Measurements from ENCODE around the gene ACOX2.

The ACOX2 gene

DNA sequence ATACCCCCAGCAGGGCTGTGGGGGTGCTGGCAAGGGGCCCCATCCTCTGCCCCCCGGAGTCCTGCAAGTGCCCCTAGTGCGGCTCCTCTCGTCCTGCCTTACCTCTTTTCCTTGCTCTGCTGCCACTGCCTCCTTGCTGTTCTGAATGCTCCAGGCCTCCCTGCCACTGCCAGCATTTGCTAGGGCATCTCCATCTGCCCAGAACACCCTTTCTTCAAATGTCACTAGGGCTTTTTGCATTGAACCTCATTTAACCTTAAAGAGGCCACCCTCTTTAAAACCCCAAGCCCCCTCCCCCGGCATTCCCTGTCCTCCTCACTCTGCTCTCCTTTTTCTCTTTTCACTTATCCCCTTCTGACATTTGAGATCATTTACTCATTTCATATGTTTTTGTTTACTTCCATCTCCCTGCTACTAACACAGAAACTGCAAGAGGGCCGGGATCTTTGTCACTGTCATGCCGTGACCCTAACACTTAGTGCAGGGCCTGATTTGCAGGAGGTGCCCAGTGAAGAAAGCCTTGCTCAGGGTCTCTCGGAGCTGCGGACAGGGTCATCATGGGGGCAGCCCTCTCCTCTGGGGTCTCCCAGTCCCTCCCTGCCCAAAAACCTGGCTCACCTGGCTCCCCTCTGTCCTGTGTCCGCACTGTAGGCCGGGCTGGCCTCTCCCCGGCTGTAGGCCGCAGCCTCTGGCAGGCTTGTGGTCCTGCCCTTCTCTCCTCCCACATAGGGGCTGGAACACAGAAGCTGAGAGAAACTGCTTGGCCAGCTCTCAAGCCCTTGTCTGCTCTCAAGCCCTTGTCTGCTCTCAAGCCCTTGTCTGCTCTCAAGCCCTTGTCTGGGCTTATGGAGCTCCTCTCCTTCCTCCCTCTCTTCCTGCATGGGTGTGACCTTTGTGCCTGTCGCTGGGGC is at the start of gene ACOX2:
TSS of gene ACOX2 (minus strand) at position 690 of the 911 bp plus-strand sequence. CDS start 2,084 bp downstream, outside the sequence.
- DNase-seq: peak in 1 of 3 experiments; percentile 38

DNA sequence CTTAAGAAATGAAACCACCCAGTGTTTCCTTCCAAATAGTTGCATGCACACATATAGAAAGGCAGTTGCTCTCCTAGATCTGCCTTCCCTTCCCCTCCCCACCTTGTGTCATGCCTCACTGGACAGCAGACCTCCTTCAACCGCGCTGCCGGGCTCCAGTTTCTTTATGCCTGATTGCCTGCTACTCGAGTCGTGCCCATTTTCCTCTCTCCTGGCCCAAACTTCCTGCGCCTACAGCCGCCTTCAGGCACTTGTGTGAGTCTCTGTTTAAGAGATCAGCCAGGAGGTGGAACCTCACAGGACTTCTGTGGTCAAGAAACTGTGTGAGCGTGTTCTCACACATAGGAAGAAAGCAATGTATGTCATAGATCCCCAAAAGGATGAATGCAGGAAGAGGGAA is 49.0 kb upstream of the ACOX2 start:
- DNase-seq: peak; percentile 14 to 37 (median 16)

DNA sequence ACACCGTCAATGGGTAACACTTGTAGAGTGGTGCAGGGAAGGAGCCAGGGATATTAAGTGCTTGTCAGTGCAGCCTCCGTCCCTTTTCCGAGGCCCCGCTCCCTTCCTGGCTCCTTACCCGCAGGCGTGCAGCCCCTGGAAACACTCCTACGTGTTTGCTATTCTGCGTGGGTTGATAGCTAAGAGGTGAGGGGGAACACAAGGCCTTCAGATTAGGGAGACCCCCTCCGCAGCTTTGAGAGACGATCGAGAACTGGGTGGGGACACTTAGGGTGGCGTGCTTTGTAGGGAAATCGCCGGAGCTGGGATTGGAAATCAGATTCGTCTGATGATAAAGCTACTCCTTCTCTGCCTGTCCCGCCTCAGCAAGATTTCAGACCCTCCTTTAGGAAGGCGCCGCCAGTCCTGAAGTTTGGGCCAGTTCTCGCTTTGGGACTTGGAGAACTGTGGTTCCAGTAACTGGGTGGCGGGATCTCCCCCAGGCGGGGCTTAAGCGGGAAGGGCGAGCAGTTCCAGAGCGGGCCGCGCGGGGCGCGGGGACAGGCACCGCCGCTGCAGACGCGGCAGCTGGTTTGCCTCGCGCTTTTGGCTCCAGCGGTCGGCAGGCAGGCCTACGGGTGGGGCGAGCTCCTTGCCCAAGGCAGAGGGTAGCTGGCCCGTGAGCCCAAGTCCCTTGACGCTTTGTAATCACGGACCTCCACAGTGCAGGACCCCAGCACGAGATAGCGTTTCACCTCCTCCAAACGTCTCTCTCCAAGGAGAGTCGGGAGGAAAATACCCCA is 48.2 kb upstream of the ACOX2 start:
- peak; percentile 47 to 70 (median 57) for DNase-seq

DNA sequence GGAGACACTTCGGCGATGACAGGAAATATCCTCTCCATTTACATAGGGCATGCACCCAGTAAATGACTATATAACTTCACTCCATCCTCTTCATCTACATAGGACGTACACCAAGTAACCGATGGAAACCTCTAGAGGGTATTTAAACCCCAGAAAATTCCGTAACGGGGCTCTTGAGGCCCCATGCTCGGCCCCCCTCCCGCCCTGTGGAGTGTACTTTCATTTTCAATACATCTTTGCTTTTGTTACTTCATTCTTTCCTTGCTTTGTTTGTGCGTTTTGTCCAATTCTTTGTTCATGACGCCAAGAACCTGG is 47.7 kb upstream of the ACOX2 start:
- no peak for DNase-seq

DNA sequence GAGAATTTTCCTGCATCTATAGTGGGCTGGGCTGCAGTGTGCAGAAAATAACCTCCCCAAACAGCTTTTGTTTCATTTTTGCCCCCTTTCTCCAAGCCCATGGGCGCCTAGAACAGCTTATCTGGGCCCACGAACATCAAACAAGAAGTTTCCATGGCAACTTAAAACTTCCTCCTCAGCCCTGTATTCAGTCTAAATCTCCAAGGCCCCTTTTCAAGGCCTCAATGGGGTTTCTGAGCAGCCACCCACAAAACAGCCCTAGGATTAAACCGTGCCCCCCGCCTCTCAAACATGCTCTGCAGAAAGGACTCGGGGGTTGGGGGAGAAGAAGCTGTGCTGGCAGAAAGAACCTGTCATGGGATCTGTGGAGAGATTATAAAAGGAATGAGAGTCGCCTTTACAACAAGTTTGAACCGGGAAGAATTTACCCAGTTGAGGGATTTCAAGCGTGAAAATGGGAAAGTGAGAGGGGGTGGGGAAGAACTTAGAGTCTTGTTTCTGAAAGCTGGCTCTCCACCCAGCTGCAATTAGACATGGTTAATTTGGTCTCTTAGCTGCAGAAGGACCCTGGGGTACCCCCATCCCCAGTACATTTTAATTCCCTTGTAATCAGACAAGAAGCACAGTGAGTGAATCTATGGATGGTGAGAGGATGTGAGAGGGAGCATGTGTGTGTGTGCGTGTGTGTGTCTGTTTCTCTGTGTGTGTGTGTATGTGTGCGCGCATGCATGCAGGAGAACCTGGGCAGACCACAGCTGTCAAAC is 44.5 kb upstream of the ACOX2 start:
- peak in 2 of 3 experiments; percentile 29 to 81 for DNase-seq

DNA sequence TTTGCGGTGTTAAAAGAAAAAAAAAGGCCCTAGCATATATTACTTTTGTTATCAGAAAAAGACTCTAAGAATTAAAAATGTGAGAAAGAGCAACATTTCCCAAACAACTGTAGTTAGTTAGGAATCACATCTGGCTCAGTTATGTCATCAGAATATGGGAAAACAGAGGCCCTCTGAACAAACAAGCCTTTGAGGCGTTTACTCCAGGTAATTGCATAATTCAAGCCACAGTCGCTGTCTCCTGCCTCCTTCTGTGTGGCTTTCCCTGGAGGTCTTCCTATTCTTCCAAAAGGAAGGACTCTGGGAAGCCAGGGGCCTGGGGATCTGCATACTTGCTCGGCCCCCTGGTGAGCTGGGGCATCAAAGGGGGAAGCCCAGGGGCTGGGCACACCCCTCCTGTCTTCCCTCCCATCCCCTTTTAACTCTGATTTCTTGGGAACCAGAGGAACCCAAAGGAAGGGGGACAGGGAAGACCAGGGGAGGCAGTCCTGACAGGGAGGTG is 43.9 kb upstream of the ACOX2 start:
- DNase-seq: peak in 1 of 3 experiments; percentile 13

DNA sequence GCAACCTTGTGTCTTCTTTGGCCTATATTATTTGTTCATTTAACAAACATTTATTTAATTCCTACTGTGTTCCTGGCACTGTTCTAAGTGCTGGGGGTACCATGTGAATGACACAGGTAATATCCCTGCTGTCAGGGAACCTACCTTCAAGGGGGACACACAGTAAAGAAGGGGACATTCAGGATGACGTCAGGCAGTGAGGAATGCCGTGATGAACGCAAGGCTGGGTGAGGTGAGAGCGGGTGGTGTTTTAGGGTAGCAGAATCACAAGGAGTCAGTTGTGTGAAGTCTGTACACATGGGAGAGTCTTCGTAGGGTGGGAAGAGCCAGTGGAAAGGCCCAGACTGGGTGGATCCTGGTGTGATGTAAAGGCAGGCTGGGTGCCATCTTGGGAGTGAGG is 41.9 kb upstream of the ACOX2 start:
- no peak for DNase-seq

DNA sequence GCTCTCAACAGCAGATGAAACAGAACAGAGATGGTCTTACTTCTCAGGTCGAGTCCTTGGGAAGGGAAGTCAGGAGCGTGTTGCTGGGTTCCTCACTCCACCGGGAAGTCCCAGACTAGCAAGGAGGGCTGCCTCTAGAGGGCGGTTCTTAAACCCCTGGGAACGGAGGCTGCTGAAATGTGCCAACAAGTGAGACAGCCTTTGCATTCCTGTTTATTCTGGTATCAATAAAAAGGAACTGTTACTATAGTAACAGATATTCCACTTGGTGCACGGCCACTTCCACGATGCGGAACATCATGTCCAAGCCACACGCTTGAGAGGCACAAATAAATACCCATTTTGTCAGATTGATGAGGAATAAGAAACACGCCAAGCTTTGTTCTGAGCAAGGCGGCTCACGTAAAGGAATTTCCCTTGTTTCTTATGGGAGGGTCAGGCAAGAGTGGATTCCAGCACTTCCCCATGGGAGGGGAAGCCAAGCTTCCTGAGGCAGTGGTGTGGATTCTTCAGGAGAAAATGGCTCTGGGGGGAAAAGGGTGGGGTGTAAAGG is 40.4 kb upstream of the ACOX2 start, which contains the start of gene FAM107A:
TSS of gene FAM107A (minus strand) at position 123 of the 553 bp plus-strand sequence. CDS start 7,531 bp downstream, outside the sequence.
- DNase-seq: no peak

DNA sequence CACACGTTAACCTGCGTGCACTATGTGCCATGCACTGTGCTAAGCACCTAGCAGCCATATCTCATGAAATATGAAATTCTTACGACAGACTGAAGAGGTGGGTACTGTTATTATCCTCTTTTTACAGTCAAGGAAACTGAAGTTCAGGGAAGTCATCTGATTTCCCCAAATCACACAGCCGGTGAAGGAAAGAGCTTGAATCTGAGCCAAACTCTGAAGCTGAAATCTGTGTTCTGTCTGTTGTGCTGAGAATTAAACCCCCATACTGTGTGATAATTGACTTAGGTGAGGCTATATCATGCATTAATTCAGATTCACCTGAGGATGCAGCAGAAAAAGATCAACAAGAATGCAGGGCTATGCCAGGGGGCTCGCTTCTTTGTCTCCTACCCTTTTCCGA is 39.7 kb upstream of the ACOX2 start:
- no peak for DNase-seq

DNA sequence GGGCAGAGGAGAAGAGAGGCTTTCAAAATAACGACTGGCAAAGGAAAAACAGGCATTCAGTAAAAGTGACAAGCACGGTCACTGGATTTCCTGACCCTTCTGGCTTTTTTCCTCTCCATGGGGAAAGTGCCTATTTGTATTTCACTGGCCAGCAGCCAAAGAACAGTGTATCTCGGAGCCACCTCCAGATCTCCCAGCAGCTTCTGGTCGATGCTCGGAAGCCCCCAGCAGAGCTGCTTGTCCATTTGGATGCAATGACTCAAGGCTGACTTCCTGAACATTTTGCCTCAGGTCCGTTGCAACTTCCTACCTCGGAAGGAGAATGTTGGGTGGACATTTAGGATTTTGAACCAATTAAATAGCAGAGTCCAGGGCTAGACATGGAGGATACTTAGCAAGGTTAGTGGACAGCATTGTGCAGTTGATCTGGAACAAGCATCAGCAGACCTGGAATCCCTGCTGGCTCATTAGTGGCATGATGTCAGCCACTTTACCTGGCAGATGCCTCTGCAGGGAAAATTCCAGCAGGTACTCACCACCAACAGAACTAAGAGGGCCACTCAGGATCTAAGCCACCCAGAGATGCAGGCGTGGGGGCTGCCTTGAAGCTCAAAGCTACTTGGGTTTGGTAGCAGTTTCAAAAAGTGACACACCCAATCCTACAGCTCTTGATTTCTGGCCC is 39.1 kb upstream of the ACOX2 start:
- DNase-seq: peak in 1 of 3 experiments; percentile 18

DNA sequence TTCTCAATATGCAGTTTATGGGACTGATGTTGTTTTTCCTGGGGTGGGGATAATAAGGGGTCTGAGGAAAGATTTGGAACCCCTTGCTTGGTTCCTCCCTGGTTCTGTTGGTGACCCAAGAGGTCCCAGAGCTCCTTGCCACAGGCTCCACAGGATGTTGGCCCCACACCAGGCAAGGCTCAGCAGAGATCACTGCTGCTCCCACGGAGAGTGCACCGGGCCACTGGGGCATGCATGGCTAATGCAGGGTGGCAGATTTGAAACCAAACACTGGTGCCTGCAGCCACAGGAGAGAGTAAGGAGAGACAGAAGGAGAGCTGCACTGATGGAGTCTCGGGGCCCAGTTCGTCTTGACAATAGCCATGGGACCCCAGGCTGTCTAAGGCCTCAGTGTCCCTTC is 37.7 kb upstream of the ACOX2 start:
- DNase-seq: no peak

DNA sequence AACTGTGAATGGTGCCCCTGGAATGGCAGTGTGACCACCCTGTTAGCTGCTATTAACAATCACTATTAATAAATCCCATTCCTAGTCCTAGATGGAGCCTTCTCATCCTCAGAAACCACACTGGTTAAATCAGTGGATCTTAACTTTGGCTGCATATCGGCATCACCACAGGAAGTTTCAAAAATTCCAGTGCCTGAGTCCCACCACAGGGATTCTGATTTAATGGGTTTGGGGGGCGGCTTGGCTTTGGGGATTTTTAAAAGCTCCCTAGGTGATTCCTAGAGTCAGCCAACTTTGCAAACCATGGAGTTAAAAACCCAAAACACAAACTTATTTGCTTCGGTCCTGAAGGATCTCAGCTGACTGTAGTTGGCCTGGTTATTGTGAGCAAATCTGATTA is 37.1 kb upstream of the ACOX2 start:
- no peak for DNase-seq

DNA sequence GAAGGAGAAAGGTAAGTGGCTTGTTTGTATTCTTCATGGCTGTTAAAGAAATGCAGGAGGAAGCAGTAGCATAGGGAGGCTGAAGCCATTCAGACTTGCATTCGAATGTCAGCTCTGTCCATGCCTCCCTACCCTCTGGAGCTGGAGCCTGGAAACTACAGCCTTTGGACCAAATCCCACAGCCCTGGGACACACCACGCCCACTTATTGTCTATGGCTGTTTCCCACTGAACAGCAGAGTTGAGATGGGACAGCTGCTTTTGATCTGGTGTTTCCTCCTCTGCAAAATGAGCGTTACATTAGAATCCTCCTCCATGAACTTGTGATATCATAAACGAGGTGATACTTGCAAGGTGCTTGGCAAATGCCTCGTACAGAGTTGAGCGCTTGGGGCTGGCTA is 36.6 kb upstream of the ACOX2 start:
- DNase-seq: no peak

DNA sequence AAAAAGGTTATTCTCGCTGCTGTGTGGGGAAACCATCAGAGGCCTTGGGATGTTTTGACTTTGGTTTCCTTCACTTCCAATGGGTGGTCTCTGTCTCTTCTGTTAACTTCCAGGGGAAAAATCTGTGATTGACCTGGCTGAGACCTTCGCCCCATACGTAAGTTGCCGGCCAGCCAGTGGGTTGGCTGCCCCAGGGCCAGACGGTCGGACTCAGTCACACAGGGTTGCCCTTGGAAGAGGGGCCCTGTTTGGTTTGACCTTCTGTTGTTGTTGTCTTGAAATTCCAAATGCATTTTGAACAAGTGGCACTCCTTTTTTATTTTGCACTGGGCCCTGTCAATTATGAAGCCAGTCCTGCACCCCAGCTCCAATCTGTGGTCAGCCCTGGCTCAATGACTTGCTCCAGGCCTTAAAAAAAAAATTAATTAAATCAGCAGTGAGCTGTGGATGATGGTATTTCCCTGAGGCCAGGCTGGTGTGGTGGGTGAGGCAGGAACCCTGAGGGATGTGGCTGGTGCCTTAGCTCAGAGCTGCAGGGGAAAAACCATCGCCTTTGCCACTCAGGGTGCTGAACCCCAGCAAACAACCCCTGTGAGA is 35.7 kb upstream of the ACOX2 start:
- no peak for DNase-seq

DNA sequence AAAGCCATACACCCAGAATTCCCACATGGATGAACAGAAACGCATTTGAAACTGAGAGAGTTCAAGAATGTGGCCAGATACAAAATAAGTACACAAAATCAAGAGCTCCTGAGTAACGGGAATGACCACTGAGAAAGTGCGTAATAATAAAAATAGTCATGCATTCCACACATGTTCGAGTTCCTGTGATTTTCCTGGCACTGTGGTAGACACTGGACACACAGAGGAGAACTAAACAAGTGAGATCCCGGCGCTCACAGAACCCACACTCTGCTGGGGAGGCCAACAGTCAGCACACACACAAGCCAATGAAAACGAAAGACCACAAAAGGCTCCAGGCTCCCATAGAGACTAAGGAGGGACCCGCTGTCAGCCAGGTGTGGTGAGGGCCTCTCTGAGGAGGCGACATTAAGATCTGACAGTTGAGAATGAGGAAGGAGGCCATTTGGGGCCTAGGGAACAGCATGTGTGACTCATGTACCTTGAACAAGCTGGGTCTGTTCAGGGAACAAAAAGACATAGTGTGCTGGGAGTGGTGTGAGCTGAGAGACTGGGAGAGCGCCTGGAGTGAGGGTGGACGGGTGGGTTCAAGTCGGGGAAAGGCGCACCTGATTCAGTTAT is 35.1 kb upstream of the ACOX2 start:
- no peak for DNase-seq

DNA sequence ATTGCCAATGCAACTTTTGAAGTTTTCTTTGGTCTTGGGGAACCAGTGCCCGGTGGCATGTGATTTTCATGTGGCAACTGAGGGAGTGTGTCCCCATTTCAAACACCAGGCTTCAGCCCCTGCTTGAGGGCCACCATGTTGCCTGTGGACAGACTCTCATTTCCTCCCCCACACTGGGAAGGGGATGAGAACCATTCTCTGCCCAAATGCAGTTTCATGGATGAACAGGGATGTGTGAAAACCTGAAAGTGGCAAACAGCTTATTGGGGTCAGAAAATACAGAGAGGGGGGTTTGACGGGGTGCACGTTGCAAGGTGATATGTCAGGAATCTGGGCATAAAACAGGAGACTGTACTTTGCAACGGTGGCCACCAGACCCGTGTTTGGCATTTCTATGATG is 33.9 kb upstream of the ACOX2 start:
- DNase-seq: no peak

DNA sequence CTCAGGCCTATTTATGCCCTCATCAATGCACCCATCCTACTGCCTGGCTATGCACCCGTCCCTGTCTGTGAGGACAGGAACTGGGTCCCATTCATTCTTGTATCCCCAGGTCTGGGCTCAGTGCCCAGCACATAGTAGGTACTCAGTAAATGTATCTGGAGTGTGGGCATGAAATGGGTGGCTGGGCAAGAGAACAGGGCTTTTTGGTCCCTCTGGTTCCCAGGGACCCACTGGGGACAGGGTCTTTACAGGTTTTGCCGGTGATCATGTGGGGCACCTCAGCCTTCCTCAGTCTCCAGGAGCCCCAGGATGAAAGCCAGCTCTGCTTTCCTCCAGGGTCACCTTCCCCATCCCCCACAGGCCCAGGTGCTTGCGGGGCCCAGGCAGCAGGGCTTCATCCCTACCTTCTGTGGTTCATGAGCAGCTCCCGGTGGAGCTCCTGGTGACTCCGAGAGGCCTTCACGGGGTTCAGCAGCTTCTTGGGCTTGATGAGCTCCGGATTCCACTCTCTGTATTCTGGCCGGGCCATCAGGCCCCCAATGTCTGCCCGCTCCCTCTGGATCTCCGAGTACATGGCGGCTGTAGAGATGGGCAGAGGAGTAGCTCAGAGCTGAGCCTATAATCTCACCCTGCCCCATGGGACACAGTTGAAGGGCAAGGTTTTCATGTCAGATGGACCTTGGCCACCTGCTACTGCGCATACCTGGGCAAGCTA is 32.5 kb upstream of the ACOX2 start:
- DNase-seq: no peak

DNA sequence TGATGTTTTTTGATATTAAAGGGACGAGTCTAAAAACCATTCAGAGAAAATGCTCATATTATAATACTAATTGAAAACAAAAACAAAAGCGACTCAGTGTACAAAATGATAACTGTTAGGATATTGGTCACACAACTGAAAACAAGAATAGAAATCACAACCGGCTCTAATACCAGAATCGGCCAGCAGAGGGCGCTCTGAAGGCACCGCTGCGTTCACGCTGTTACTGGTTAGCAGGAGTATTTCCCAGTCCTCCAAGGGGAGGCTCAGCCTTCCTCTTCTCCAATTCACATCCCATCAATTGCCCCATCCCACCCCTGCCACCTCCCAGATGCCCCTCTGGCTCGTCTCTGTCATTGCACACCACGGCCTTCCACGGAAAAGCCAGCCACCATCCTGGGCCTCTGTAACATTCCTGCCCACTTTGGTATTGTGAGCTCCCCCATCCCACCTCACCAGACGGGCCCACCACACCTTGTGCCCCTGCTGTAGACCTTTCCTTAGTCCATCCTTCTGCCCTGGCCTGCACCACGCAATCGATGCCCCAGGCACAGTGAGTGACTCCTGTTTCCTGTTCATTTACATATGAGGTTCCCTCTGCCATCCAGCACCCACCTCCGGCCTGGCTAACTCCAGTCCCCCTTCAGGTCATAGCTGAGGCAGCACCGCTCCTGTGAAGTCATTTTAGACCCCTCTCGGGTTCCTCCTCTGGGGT is 31.7 kb upstream of the ACOX2 start:
- peak; percentile 44 to 70 (median 65) for DNase-seq

DNA sequence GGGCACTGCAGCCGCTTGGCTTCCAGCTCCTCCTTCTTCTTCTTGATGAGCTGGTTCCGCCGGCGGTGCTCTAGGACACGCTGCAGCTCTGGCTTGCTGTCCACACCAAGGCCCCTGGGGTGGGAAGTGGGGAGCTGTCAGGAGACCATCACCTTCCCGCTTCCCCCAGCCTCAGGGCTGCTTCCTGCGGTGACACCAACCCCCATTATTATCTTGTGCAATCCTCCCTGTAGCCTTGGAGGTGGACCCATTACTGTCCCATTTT is 30.2 kb upstream of the ACOX2 start:
- DNase-seq: no peak

Data from NCI-H1417 (cell line).